Testis (tissue), 2 donors: Measurements from ENCODE around the gene BRI3.

Source experiments
- POLR2A ChIP-seq: fragments of 450-650 bp; IDR thresholded peaks from one replicate; pipeline ENCODE4 v1.6.1; 2017; ENCODE audit warnings: antibody characterized with exemption, mild to moderate bottlenecking, moderate library complexity
- TF ChIP-seq, protein P1 (sequence below), 3 experiments: fragments of 450-650 bp in 2 of 3; fragments of 200-600 bp in 1 of 3; sonication (generic) in 1 of 3; IDR thresholded peaks; one replicate each; pipeline ENCODE4 v1.5.1; 2016 to 2019; ENCODE audit warnings: antibody characterized with exemption in 3 of 3, mild to moderate bottlenecking in 2 of 3, moderate library complexity in 1 of 3

- TF ChIP-seq, protein P1, sequence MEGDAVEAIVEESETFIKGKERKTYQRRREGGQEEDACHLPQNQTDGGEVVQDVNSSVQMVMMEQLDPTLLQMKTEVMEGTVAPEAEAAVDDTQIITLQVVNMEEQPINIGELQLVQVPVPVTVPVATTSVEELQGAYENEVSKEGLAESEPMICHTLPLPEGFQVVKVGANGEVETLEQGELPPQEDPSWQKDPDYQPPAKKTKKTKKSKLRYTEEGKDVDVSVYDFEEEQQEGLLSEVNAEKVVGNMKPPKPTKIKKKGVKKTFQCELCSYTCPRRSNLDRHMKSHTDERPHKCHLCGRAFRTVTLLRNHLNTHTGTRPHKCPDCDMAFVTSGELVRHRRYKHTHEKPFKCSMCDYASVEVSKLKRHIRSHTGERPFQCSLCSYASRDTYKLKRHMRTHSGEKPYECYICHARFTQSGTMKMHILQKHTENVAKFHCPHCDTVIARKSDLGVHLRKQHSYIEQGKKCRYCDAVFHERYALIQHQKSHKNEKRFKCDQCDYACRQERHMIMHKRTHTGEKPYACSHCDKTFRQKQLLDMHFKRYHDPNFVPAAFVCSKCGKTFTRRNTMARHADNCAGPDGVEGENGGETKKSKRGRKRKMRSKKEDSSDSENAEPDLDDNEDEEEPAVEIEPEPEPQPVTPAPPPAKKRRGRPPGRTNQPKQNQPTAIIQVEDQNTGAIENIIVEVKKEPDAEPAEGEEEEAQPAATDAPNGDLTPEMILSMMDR (IDR thresholded peaks at IDR 0.05), result no peak
- no peak for TF ChIP-seq POLR2A
These were observed 39.8 kb downstream of the BRI3 start for GRCh38 chr7:98321301-98321700.
